ENCODE measurements around the gene STAT4.

The STAT4 gene

DNA sequence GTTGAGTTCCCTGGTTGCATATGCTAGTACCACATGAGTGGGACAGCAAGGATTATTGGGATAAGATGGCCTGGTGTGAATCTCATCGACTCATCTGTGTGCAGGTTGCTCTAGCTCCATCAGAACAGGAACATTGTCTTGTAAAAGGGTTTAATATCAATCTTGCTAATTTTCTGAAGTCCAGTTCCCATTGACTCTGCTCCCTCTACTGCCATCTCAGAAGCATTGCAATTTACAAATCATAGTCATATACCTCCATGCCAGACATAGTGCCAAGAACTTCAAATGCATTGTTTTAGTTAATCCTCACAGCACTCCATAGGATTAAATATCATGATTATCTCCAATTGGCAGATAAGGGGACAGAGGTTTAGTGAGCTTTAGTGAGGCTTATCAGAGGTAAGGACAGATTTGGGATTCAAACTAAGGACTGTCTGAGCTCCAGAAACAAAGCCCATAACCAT, 4.8 kb upstream of the STAT4 start:
- Histone ChIP-seq H3K27me3 (ENCODE audit: control insufficient read depth, insufficient read depth, low read length) (peaks cover 3% of the 10 kb centered on the region), H3K9ac (ENCODE audit: low read depth, low read length) (no peak overlapping the region), H3K9me3 (ENCODE audit: control insufficient read depth, insufficient read depth, low read length) (no peaks in the 10 kb centered on the region), H3K4me3 (ENCODE audit: low read depth, low read length) (no peak overlapping the region), H3K4me1 (ENCODE audit: control insufficient read depth, insufficient read depth, low read length) (no peaks in the 10 kb centered on the region), H3K36me3 (ENCODE audit: control insufficient read depth, insufficient read depth, low read length) (no peaks in the 10 kb centered on the region)

DNA sequence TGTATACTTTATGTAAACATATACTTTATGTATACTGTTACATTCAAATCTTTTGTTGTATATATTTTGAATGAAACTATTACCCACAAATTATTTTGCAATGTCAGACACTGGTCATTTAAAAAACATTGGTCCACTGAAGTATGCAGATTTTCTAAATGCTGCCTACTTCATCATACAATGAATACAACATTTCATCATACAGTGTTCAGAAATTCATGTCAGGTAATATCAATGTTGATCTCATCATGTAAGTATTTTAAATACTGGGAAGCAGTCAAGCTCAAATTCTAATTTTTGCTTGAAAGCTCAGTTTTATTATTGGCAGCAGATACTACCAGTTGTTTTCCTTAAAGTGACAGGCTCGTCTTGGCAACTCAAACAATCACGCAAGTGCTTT, 2.9 kb upstream of the STAT4 start:
- Histone ChIP-seq H3K9ac (ENCODE audit: low read depth, low read length) (no peak overlapping the region), H3K9me3 (ENCODE audit: control insufficient read depth, insufficient read depth, low read length) (no peaks in the 10 kb centered on the region), H3K4me1 (ENCODE audit: control insufficient read depth, insufficient read depth, low read length) (no peaks in the 10 kb centered on the region), H3K36me3 (ENCODE audit: control insufficient read depth, insufficient read depth, low read length) (no peaks in the 10 kb centered on the region), H3K4me3 (ENCODE audit: low read depth, low read length) (no peak overlapping the region), H3K27me3 (ENCODE audit: control insufficient read depth, insufficient read depth, low read length) (peaks cover 20% of the 10 kb centered on the region)

DNA sequence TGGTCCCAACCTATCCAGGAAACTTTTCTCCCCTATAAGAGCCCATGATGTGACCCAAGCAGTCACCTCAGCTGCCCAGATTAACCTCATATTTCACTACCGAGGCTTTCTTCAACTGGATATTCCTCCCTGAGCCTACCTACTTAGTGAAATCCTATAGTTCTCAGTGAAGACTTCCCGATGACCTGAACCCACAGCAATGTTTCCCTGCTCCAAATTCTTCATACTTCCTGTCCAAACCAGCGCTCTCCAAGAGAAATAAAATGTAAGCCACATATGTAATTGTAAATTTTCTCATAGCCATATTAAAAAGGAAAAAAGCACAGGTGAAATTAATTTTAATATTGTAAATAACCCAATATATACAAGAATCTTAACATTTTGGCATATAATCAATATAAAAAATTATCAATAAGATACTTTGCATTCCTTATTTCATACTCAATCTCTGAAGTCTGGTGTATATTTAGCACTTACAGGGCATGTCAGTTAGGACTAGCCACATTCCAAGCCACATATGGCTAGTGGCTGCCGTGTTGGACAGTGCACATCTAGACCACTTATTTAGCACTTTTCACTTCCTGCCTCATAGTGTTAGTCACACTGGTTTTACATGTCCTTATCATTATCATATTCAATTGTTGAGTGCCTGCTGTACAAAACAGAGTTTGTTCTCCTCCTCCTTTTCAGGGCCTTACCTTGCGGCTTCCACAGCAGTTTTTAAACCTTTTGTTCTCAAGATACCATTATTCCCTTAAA, 1.9 kb upstream of the STAT4 start:
- Histone ChIP-seq H3K4me1 (ENCODE audit: control insufficient read depth, insufficient read depth, low read length) (no peaks in the 10 kb centered on the region), H3K36me3 (ENCODE audit: control insufficient read depth, insufficient read depth, low read length) (no peaks in the 10 kb centered on the region), H3K4me3 (ENCODE audit: low read depth, low read length) (no peak overlapping the region), H3K27me3 (ENCODE audit: control insufficient read depth, insufficient read depth, low read length) (peaks cover 21% of the 10 kb centered on the region), H3K9ac (ENCODE audit: low read depth, low read length) (no peak overlapping the region), H3K9me3 (ENCODE audit: control insufficient read depth, insufficient read depth, low read length) (no peaks in the 10 kb centered on the region)

DNA sequence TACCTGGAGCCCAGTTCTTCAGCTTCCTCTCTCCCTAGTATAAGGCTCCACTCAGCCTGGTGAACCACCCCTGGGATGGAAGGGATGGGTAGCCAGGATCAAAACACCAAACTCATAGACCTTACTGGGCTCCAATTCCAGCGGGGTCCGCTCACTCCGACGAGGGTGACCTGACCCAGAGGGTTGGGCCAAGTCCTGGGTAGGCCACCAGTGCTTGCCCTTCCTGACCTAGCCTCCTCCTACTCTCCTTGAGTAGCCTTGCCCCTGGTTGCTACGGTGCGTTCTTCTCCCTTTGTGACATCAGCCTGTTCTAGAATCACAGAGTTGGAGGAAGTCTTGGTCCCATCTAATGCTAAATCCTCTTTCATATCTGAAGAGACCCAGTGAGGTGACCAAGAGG, 537 bp upstream of the STAT4 start:
- Histone ChIP-seq H3K9ac (ENCODE audit: low read depth, low read length) (no peak overlapping the region), H3K9me3 (ENCODE audit: control insufficient read depth, insufficient read depth, low read length) (no peaks in the 10 kb centered on the region)

DNA sequence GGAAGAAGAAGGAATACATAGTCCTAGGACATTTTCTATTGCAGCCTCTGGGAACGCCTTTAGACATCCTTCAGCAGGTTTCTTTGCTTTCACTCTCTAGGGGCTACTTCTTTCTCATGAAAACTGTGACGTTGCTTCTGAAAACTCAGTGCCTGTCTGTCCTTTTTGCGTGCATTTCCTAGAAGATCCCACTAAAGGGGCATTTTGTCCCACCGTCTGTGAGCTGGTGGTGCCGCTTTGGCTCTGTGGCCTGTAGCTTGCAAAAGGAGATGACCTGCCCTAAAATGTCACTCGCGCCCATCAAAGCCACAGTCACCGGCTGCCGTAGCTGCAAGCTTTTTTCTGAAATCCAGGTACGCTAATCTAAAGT, 579 bp downstream of the STAT4 start:
- Histone ChIP-seq H3K9me3 (ENCODE audit: control insufficient read depth, insufficient read depth, low read length) (no peaks in the 10 kb centered on the region), H3K4me1 (ENCODE audit: control insufficient read depth, insufficient read depth, low read length) (no peaks in the 10 kb centered on the region), H3K9ac (ENCODE audit: low read depth, low read length) (no peak overlapping the region), H3K36me3 (ENCODE audit: control insufficient read depth, insufficient read depth, low read length) (no peaks in the 10 kb centered on the region), H3K4me3 (ENCODE audit: low read depth, low read length) (peak overlapping the region; percentile 84), H3K27me3 (ENCODE audit: control insufficient read depth, insufficient read depth, low read length) (peaks cover 21% of the 10 kb centered on the region)

More for the DNA sequence above, 537 bp upstream of the STAT4 start:
- no peaks in the 10 kb centered on the region for H3K4me1 ChIP-seq (ENCODE audit: control insufficient read depth, insufficient read depth, low read length)
- H3K36me3 ChIP-seq (ENCODE audit: control insufficient read depth, insufficient read depth, low read length): no peaks in the 10 kb centered on the region
- H3K27me3 ChIP-seq (ENCODE audit: control insufficient read depth, insufficient read depth, low read length): peaks cover 21% of the 10 kb centered on the region
- H3K4me3 ChIP-seq (ENCODE audit: low read depth, low read length): peak overlapping the region; percentile 84

DNA sequence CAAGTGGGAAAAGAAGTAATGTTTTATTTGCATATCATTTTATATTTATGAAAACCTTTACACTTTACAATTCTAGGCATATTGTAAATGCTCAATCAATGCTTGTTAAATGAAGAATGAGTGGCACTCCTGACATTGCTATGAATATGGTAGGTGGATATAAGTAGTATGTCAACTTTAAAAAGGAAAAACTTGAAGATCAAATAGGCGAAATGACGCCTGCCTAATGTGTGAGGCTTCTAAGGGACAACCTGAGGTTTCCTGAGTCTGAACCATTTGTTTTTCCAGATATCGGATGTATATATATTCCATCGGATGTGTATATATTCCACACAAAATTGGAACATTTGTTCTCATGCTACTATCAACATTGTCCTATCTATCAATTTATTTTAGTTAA, 1.4 kb downstream of the STAT4 start:
- Histone ChIP-seq H3K4me3 (ENCODE audit: low read depth, low read length) (no peak overlapping the region), H3K27me3 (ENCODE audit: control insufficient read depth, insufficient read depth, low read length) (peaks cover 21% of the 10 kb centered on the region), H3K4me1 (ENCODE audit: control insufficient read depth, insufficient read depth, low read length) (no peaks in the 10 kb centered on the region), H3K9ac (ENCODE audit: low read depth, low read length) (no peak overlapping the region), H3K36me3 (ENCODE audit: control insufficient read depth, insufficient read depth, low read length) (no peaks in the 10 kb centered on the region), H3K9me3 (ENCODE audit: control insufficient read depth, insufficient read depth, low read length) (no peaks in the 10 kb centered on the region)

DNA sequence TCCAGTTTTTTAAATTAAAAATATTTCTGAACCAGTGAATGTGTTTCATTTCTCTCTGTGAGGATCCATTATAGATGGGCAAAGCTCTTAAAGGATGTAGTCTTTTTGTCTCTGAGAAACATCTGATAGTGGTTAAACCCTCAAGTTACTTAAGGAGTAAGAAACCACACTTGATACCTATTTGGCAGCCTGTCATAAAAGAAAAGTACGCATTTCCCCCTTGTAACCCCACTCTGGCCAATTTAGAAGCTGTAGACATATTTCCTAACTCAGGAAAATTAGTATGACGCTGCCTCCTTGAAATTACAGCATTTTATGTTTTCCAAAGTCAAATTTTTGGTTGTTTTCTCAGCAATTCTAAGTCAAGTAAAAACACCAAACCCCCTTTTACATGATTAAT, 2.0 kb downstream of the STAT4 start:
- Histone ChIP-seq H3K9ac (ENCODE audit: low read depth, low read length) (no peak overlapping the region), H3K9me3 (ENCODE audit: control insufficient read depth, insufficient read depth, low read length) (no peaks in the 10 kb centered on the region), H3K4me1 (ENCODE audit: control insufficient read depth, insufficient read depth, low read length) (no peaks in the 10 kb centered on the region), H3K27me3 (ENCODE audit: control insufficient read depth, insufficient read depth, low read length) (peaks cover 21% of the 10 kb centered on the region), H3K36me3 (ENCODE audit: control insufficient read depth, insufficient read depth, low read length) (no peaks in the 10 kb centered on the region), H3K4me3 (ENCODE audit: low read depth, low read length) (no peak overlapping the region)

DNA sequence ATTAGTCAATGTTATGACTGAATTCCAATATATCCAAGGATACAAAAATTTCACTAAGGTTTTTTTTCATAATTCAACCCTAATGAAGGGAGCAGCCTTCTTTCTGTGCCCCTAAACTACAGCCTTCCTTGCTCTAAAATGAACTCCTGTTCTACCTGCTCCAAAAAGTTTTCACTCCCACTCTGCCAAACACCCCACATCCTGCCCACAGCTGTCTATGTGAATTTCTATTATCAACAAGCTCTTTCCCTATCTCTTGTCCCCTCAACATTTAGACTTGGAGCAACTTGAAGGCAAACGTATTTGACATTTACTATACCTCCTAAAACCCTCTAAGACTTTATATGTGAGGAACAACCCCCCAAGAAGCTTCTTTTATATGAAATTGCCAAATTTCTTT, 2.5 kb downstream of the STAT4 start:
- H3K36me3 ChIP-seq (ENCODE audit: control insufficient read depth, insufficient read depth, low read length): no peaks in the 10 kb centered on the region
- H3K27me3 ChIP-seq (ENCODE audit: control insufficient read depth, insufficient read depth, low read length): peaks cover 21% of the 10 kb centered on the region
- H3K9ac ChIP-seq (ENCODE audit: low read depth, low read length): no peak overlapping the region
- no peaks in the 10 kb centered on the region for H3K4me1 ChIP-seq (ENCODE audit: control insufficient read depth, insufficient read depth, low read length)
- H3K4me3 ChIP-seq (ENCODE audit: low read depth, low read length): no peak overlapping the region
- no peaks in the 10 kb centered on the region for H3K9me3 ChIP-seq (ENCODE audit: control insufficient read depth, insufficient read depth, low read length)

DNA sequence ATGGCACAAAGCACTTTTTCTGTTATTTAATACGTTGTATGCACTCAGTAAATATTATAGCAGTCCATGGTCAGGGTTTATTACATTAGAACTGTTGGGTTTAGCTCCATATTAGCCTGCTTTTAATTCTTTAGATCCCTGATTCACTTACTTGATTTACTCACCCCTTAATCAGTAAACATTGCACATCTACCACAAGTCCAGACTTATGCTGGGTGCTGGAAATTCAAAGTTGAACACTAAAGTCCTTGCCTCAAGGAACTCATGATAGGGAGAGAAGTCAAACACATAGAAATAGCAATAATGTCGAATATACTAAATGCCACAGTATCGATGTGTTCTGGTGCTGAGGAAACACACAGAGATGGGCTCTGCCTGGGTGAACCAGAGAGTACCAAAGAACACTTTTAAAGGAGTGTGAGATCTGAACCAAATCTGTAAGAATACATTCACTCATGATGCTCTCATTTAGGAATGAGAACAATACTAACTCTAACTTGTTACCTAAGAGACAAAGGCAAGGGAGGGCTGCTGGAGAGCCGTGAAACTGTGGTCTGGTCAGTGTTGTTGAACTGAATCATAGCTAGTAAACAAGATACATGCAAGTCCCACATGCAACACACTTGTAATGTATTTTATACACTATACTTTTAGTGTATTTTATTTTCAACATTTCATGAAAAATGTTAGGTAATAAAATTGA, 4.9 kb downstream of the STAT4 start:
- no peak overlapping the region for H3K4me3 ChIP-seq (ENCODE audit: low read depth, low read length)
- H3K4me1 ChIP-seq (ENCODE audit: control insufficient read depth, insufficient read depth, low read length): no peaks in the 10 kb centered on the region

DNA sequence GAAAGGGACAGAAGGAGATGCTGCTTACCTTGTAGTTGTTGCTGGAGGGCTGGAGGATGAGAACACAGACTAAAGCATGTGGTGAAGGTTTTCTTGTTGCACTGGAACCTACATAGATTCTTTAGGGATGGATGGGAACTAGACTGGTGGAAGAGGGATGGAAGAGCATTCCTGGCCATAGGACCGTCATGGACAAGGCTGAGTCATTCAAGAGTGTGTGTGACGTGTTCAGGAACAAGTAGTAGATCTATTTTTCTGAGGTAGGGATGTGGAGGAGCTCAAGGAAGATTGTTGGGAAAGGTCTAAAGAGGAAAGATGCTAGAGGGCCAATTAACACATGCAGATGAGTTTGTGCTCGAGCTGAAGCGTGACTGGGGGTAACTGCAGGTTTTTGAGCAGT, 6.6 kb downstream of the STAT4 start:
- Histone ChIP-seq H3K27me3 (ENCODE audit: control insufficient read depth, insufficient read depth, low read length) (peaks cover 6% of the 10 kb centered on the region), H3K36me3 (ENCODE audit: control insufficient read depth, insufficient read depth, low read length) (no peaks in the 10 kb centered on the region), H3K9me3 (ENCODE audit: control insufficient read depth, insufficient read depth, low read length) (no peaks in the 10 kb centered on the region), H3K4me1 (ENCODE audit: control insufficient read depth, insufficient read depth, low read length) (no peaks in the 10 kb centered on the region), H3K9ac (ENCODE audit: low read depth, low read length) (no peak overlapping the region), H3K4me3 (ENCODE audit: low read depth, low read length) (no peak overlapping the region)

More for the DNA sequence above, 4.9 kb downstream of the STAT4 start:
- Histone ChIP-seq H3K36me3 (ENCODE audit: control insufficient read depth, insufficient read depth, low read length) (no peaks in the 10 kb centered on the region), H3K27me3 (ENCODE audit: control insufficient read depth, insufficient read depth, low read length) (peaks cover 21% of the 10 kb centered on the region), H3K9ac (ENCODE audit: low read depth, low read length) (no peak overlapping the region), H3K9me3 (ENCODE audit: control insufficient read depth, insufficient read depth, low read length) (no peaks in the 10 kb centered on the region)

DNA sequence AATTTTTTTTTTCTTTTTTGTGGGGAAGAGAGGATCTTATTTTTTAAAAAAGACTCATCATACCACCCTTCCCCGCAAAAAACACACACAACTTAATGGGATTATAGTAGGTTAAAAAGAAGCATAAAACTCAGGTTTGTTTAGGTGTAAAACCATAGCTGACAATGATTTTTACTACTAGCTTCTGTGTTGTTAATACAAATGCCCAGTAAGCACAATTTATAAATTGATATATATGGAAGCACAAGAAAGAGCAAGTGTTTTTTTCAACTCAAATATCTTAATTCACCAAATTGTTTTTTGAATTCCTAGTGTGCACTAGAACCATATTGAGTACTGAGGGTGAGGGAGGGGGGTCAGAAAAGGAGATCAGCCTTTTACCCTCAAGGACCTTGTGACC, 7.0 kb downstream of the STAT4 start:
- Histone ChIP-seq H3K4me3 (ENCODE audit: low read depth, low read length) (no peak overlapping the region), H3K9me3 (ENCODE audit: control insufficient read depth, insufficient read depth, low read length) (no peaks in the 10 kb centered on the region), H3K36me3 (ENCODE audit: control insufficient read depth, insufficient read depth, low read length) (no peaks in the 10 kb centered on the region), H3K4me1 (ENCODE audit: control insufficient read depth, insufficient read depth, low read length) (no peaks in the 10 kb centered on the region), H3K27me3 (ENCODE audit: control insufficient read depth, insufficient read depth, low read length) (peaks cover 2% of the 10 kb centered on the region), H3K9ac (ENCODE audit: low read depth, low read length) (no peak overlapping the region)

DNA sequence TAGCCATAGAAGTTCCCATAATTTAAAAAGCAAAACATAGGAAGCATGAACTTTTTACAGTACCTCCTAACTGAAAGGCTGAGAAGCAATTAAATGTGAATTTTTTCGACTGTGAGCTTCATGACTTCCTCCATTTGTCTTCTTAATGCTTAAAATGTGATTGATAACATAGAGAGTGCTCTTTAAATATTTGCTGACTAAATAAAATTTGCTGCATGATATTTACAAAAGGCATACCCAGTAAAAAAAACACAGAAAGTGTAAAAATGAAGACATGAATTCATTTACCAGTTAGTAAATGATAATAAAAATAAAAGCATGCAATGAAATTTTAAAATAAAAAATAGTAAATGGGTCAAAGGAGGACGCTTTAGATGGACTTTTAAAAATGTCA, 21.9 kb downstream of the STAT4 start:
- no peaks in the 10 kb centered on the region for H3K36me3 ChIP-seq (ENCODE audit: control insufficient read depth, insufficient read depth, low read length)
- H3K9ac ChIP-seq (ENCODE audit: low read depth, low read length): no peak overlapping the region
- no peaks in the 10 kb centered on the region for H3K27me3 ChIP-seq (ENCODE audit: control insufficient read depth, insufficient read depth, low read length)
- H3K4me3 ChIP-seq (ENCODE audit: low read depth, low read length): no peak overlapping the region
- no peaks in the 10 kb centered on the region for H3K4me1 ChIP-seq (ENCODE audit: control insufficient read depth, insufficient read depth, low read length)
- no peaks in the 10 kb centered on the region for H3K9me3 ChIP-seq (ENCODE audit: control insufficient read depth, insufficient read depth, low read length)

Measured in iPS-15b (cell line).